ENCODE data around the gene MYO5B. TPM values are rescaled to one million over a fixed set of nuclear protein-coding genes. Genes with fewer than 3 reads are reported as not detected.

Gene MYO5B
- total RNA-seq, 2 experiments from 2014 or later: 0.78 TPM; not detected in 1

- no peak for DNase-seq
- Mint-ChIP-seq H3K27ac (no peak overlapping the region), H3K4me1 (no peaks in the 10 kb centered on the region), H3K4me3 (no peak overlapping the region), H3K27me3 (peaks cover 24% of the 10 kb centered on the region), H3K36me3 (no peaks in the 10 kb centered on the region), H3K9me3 (no peaks in the 10 kb centered on the region)
These were observed 51.1 kb downstream of the MYO5B start for GRCh38 chr18:50143886-50144285.

DNA sequence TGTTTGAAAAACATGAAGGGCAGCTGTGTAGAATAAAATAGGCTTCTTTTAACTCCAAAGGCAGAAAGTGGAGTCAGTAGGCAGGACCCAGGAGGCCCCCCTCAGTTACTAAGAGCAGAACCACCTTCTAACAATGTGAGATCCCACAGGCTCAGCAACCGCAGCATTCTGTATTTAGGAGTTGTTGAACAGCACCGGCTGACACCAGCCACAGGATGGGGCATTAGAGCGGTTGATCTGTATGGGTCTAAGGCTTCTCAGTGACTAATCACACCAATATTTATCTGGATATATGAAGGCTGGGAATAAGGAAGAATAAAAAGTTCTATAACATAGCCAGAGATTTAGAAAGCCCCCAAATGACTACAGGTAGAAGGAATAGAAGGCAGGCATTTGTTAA is 51.7 kb downstream of the MYO5B start:
- H3K9me3 Mint-ChIP-seq: no peaks in the 10 kb centered on the region
- H3K4me1 Mint-ChIP-seq: peaks cover 2% of the 10 kb centered on the region
- H3K4me3 Mint-ChIP-seq: no peak overlapping the region
- DNase-seq: no peak
- H3K27me3 Mint-ChIP-seq: peaks cover 24% of the 10 kb centered on the region
- H3K36me3 Mint-ChIP-seq: no peaks in the 10 kb centered on the region
- no peak overlapping the region for H3K27ac Mint-ChIP-seq

GRCh38 chr18:50142441-50143120 is 52.4 kb downstream of the MYO5B start:
- peaks cover 2% of the 10 kb centered on the region for H3K9me3 Mint-ChIP-seq
- H3K4me1 Mint-ChIP-seq: peaks cover 3% of the 10 kb centered on the region
- H3K4me3 Mint-ChIP-seq: no peak overlapping the region
- H3K27ac Mint-ChIP-seq: no peak overlapping the region
- no peaks in the 10 kb centered on the region for H3K36me3 Mint-ChIP-seq
- DNase-seq: no peak
- H3K27me3 Mint-ChIP-seq: peaks cover 26% of the 10 kb centered on the region

- no peak for DNase-seq
- peaks cover 34% of the 10 kb centered on the region for H3K27me3 Mint-ChIP-seq
- H3K27ac Mint-ChIP-seq: no peak overlapping the region
- H3K36me3 Mint-ChIP-seq: no peaks in the 10 kb centered on the region
- no peak overlapping the region for H3K4me3 Mint-ChIP-seq
- H3K9me3 Mint-ChIP-seq: peaks cover 2% of the 10 kb centered on the region
- H3K4me1 Mint-ChIP-seq: peaks cover 3% of the 10 kb centered on the region
These were observed 56.5 kb downstream of the MYO5B start for GRCh38 chr18:50138181-50139064.

- peaks cover 2% of the 10 kb centered on the region for H3K9me3 Mint-ChIP-seq
- H3K36me3 Mint-ChIP-seq: no peaks in the 10 kb centered on the region
- H3K4me3 Mint-ChIP-seq: no peak overlapping the region
- peaks cover 15% of the 10 kb centered on the region for H3K4me1 Mint-ChIP-seq
- no peak for DNase-seq
- H3K27ac Mint-ChIP-seq: no peak overlapping the region
- H3K27me3 Mint-ChIP-seq: peaks cover 45% of the 10 kb centered on the region
These were observed 59.0 kb downstream of the MYO5B start for GRCh38 chr18:50135903-50136302.

- peaks cover 2% of the 10 kb centered on the region for H3K9me3 Mint-ChIP-seq
- H3K36me3 Mint-ChIP-seq: no peaks in the 10 kb centered on the region
- H3K4me1 Mint-ChIP-seq: peaks cover 17% of the 10 kb centered on the region
- H3K4me3 Mint-ChIP-seq: no peak overlapping the region
- H3K27me3 Mint-ChIP-seq: peaks cover 53% of the 10 kb centered on the region
- no peak for DNase-seq
- H3K27ac Mint-ChIP-seq: no peak overlapping the region
These were observed 61.4 kb downstream of the MYO5B start for GRCh38 chr18:50133526-50133925.

DNA sequence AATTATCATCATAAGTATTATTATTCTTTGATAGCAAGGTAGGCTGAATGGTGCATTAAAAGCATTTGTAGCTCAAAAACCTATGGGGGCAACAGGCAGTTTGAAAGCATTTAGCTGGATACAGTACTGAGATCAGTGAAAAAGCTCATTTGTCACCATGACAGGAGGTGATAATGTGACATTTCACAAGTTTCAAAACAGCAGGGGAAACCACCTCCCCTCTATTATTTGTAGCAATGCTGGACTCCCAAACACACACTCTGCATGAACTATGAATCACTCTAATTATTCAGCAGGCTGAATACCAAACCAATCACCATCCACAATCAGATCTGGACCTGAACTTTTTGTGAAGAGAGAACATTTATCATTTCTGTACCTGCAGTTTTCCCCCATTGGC is 63.4 kb downstream of the MYO5B start:
- H3K27ac Mint-ChIP-seq: no peak overlapping the region
- peaks cover 14% of the 10 kb centered on the region for H3K4me1 Mint-ChIP-seq
- DNase-seq: no peak
- no peaks in the 10 kb centered on the region for H3K36me3 Mint-ChIP-seq
- H3K27me3 Mint-ChIP-seq: peaks cover 59% of the 10 kb centered on the region
- H3K4me3 Mint-ChIP-seq: no peak overlapping the region
- H3K9me3 Mint-ChIP-seq: no peaks in the 10 kb centered on the region

- H3K4me1 Mint-ChIP-seq: peaks cover 14% of the 10 kb centered on the region
- no peak for DNase-seq
- no peak overlapping the region for H3K27ac Mint-ChIP-seq
- H3K36me3 Mint-ChIP-seq: no peaks in the 10 kb centered on the region
- H3K27me3 Mint-ChIP-seq: peaks cover 54% of the 10 kb centered on the region
- H3K9me3 Mint-ChIP-seq: no peaks in the 10 kb centered on the region
- no peak overlapping the region for H3K4me3 Mint-ChIP-seq
These were observed 66.3 kb downstream of the MYO5B start for GRCh38 chr18:50128506-50129271.

GRCh38 chr18:50127516-50128210 is 67.3 kb downstream of the MYO5B start:
- Mint-ChIP-seq H3K27ac (no peak overlapping the region), H3K4me3 (no peak overlapping the region), H3K27me3 (peaks cover 54% of the 10 kb centered on the region), H3K4me1 (peaks cover 14% of the 10 kb centered on the region), H3K9me3 (no peaks in the 10 kb centered on the region), H3K36me3 (no peaks in the 10 kb centered on the region)
- no peak for DNase-seq

- peaks cover 43% of the 10 kb centered on the region for H3K27me3 Mint-ChIP-seq
- DNase-seq: no peak
- peaks cover 7% of the 10 kb centered on the region for H3K4me1 Mint-ChIP-seq
- no peaks in the 10 kb centered on the region for H3K9me3 Mint-ChIP-seq
- no peaks in the 10 kb centered on the region for H3K36me3 Mint-ChIP-seq
- H3K27ac Mint-ChIP-seq: no peak overlapping the region
- no peak overlapping the region for H3K4me3 Mint-ChIP-seq
These were observed 68.5 kb downstream of the MYO5B start for GRCh38 chr18:50126471-50126870.

DNA sequence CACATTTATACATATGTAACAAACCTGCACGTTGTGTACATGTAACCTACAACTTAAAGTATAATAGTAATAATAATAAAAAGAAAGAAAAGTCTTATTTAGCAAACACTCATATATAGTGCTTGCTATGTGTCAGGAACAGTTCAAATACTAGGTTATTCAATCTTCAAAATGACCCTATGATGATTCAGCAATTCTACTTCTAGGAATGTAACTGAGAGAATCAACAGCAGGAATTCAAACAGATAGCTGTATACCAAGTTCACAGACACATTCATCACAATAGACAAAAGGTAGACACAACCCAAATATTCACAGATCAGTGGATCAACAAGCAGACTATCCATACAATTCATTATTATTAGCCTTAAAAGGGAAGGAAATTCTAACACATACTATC is 69.5 kb downstream of the MYO5B start:
- Mint-ChIP-seq H3K4me1 (no peaks in the 10 kb centered on the region), H3K36me3 (no peaks in the 10 kb centered on the region), H3K9me3 (no peaks in the 10 kb centered on the region), H3K4me3 (no peak overlapping the region), H3K27me3 (peaks cover 40% of the 10 kb centered on the region), H3K27ac (no peak overlapping the region)
- no peak for DNase-seq

GRCh38 chr18:50119296-50119695 is 75.7 kb downstream of the MYO5B start:
- H3K4me1 Mint-ChIP-seq: no peaks in the 10 kb centered on the region
- no peak for DNase-seq

DNA sequence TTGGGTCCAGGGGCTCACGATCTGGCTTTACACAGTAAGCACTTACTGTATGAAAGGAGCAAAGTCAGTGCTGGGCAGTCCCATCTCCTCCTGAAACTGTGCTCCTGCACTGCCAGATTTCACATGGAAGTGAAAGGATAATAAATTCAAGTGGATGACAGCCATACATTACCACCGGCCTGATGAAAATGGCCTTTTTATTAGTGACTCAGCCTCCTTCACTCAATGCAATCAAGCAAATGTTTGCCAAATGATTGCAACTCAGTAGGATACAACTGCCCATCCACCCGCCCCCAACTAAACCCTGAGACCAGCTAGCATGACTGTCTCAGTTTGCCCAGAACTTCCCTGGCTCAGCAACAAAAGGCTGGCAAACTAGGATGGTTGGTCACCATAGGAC is 77.1 kb downstream of the MYO5B start:
- peaks cover 10% of the 10 kb centered on the region for H3K27me3 Mint-ChIP-seq
- no peaks in the 10 kb centered on the region for H3K36me3 Mint-ChIP-seq
- H3K9me3 Mint-ChIP-seq: no peaks in the 10 kb centered on the region
- no peak overlapping the region for H3K4me3 Mint-ChIP-seq
- no peak for DNase-seq
- H3K27ac Mint-ChIP-seq: no peak overlapping the region
- no peaks in the 10 kb centered on the region for H3K4me1 Mint-ChIP-seq

More at GRCh38 chr18:50119296-50119695, 75.7 kb downstream of the MYO5B start:
- no peak overlapping the region for H3K4me3 Mint-ChIP-seq
- no peak overlapping the region for H3K27ac Mint-ChIP-seq
- no peaks in the 10 kb centered on the region for H3K36me3 Mint-ChIP-seq
- no peaks in the 10 kb centered on the region for H3K9me3 Mint-ChIP-seq
- H3K27me3 Mint-ChIP-seq: peaks cover 5% of the 10 kb centered on the region

DNA sequence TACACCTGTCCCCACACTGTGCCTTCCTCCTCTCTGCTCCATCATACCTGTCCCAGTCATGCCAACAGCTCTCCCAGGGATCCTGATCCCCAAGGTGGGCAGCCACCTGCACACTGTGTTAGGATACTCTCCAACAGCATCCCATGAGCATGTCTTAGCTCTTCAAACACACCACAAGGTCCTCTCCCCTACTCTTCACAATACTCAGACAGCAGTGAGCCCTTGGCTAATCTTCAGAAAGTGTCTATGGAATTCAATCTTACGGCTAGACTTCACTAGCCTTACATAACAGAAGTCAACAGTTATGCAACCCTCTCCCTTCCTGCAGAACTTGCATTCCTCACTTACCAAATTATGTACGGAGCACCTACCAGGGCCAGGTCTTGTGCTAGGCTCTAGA is 79.9 kb downstream of the MYO5B start:
- H3K36me3 Mint-ChIP-seq: no peaks in the 10 kb centered on the region
- H3K9me3 Mint-ChIP-seq: no peaks in the 10 kb centered on the region
- H3K4me3 Mint-ChIP-seq: no peak overlapping the region
- H3K27me3 Mint-ChIP-seq: peaks cover 11% of the 10 kb centered on the region
- H3K27ac Mint-ChIP-seq: no peak overlapping the region
- H3K4me1 Mint-ChIP-seq: no peaks in the 10 kb centered on the region
- no peak for DNase-seq

- no peak for DNase-seq
- Mint-ChIP-seq H3K4me1 (no peaks in the 10 kb centered on the region), H3K9me3 (no peaks in the 10 kb centered on the region), H3K4me3 (no peak overlapping the region), H3K27me3 (peaks cover 17% of the 10 kb centered on the region), H3K36me3 (no peaks in the 10 kb centered on the region), H3K27ac (no peak overlapping the region)
These were observed 80.5 kb downstream of the MYO5B start for GRCh38 chr18:50114448-50114847.

Measured in activated naive CD8-positive, alpha-beta T cell treated with anti-CD3 and anti-CD28 coated beads for 36 hours (primary cell).